ENCODE data around the gene SUN1.
"Not testable (repeated sequence)": the region's sequence is repeated elsewhere in the genome, so short reads cannot be mapped to it uniquely, and the experiment has no call there.

The SUN1 gene

DNA sequence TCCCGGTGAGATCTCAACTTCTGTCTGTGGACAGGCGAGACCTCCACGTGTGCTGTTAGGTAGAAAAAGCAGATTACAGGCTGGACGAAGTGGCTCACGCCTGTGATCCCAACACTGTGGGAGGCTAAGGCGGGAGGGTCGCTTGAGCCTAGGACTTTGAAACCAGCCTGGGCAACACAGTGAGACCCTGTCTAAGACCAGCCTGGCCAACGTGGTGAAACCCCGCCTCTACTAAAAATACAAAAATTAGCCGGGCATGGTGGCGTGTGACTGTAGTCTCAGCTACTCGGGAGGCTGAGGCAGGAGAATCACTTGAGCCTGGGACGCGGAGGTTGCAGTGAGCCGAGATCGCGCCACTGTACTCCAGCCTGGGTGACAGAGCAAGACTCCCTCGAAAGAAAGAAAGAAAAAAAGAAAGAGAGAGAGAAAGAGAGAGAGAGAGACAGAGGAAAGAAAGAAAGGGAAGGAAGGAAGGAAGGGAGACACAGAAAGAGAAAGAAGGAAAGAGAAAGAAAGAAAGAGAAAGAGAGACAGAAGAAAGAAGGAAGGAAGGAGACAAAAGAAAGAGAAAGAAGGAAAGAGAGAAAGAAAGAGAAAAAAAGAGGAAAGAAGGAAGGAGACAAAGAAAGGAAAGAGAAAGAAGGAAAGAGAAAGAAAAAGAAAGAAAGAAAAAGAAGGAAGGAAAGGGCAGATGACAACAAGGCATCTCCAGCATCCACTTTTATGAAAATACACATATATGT lies 29.6 kb upstream of the SUN1 start:
- no peak for DNase-seq (ENCODE audit: insufficient read length, low spot score)
- FAIRE-seq, result no peak
- TF ChIP-seq SPI1 (IDR thresholded peaks at IDR 0.05; ENCODE audit: low read depth, low read length), result no peak
- TF ChIP-seq POU2F2 (IDR thresholded peaks at IDR 0.05; ENCODE audit: low read depth, low read length), result no peak
- TF ChIP-seq TAF1 (IDR thresholded peaks at IDR 0.05; ENCODE audit: low read depth, low read length), result no peak
- no peak for TF ChIP-seq POLR2A (IDR thresholded peaks at IDR 0.05; ENCODE audit: low read depth, low read length)
- TF ChIP-seq POLR2AphosphoS5 (IDR thresholded peaks at IDR 0.05; ENCODE audit: low read depth, low read length), result no peak
- TF ChIP-seq PAX5 (IDR thresholded peaks at IDR 0.05; ENCODE audit: insufficient read depth, low read length, severe bottlenecking), result no peak

DNA sequence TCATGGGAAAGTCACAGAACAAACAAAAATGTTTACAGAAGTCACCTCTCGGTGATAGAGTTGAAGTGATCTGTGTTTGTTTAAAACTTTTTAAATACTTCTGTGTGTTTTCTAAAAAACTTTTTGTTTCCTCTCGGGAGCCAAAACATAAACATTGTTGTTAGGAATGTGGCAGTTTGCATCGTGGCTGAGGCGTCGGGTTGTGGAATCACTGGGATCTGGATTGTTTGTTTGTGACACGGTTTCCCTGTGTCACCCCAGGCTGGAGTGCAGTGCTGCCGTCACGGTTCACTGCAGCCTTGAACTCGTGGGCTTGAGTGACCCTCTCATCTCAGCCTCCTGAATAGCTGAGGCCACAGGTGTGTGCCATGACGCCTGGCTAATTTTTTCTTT lies 29.0 kb upstream of the SUN1 start:
- FAIRE-seq (no peak), DNase-seq (ENCODE audit: insufficient read length, low spot score) (no peak)
- TF ChIP-seq PAX5 (IDR thresholded peaks at IDR 0.05; ENCODE audit: insufficient read depth, low read length, severe bottlenecking) (peak; percentile 23), POLR2A (IDR thresholded peaks at IDR 0.05; ENCODE audit: low read depth, low read length) (no peak), POU2F2 (IDR thresholded peaks at IDR 0.05; ENCODE audit: low read depth, low read length) (no peak), SPI1 (IDR thresholded peaks at IDR 0.05; ENCODE audit: low read depth, low read length) (no peak), TAF1 (IDR thresholded peaks at IDR 0.05; ENCODE audit: low read depth, low read length) (no peak), POLR2AphosphoS5 (IDR thresholded peaks at IDR 0.05; ENCODE audit: low read depth, low read length) (no peak)

DNA sequence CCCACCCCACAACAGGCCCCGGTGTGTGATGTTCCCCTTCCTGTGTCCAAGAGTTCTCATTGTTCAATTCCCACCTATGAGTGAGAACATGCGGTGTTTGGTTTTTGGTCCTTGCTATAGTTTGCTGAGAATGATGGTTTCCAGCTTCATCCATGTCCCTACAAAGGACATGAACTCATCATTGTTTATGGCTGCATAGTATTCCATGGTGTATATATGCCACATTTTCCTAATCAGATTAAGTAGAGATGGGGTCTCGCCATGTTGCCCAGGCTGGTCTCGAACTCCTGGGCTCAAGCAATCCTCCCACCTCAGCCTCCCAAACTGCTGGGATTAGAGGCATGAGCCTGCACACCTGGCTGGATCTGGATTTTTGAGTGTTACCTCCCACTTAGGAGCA lies 28.5 kb upstream of the SUN1 start:
- not testable (repeated sequence) for FAIRE-seq; DNase-seq (ENCODE audit: insufficient read length, low spot score)

DNA sequence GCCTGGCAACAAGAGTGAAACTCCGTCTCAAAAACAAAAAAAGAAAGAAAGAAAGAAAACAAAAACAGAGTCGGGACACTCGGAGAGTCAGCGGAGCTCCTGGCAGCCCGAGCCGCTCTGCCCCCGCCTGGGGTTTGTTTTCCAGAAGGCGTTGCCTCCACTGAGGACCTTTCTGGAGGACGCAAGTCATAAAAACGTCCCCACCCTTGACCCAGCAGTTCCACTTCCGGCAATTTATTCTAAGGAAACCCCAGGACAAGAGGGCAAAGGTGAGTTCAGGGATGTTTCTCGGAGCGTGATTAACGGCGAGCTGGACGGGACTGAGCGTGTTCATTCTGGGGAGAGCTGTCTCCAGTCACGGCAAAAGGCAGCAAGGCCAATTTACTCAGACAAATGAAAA lies 27.0 kb upstream of the SUN1 start:
- FAIRE-seq (no peak), DNase-seq (ENCODE audit: insufficient read length, low spot score) (no peak)
- no peak for TF ChIP-seq TAF1 (IDR thresholded peaks at IDR 0.05; ENCODE audit: low read depth, low read length)
- no peak for TF ChIP-seq POLR2A (IDR thresholded peaks at IDR 0.05; ENCODE audit: low read depth, low read length)
- no peak for TF ChIP-seq POLR2AphosphoS5 (IDR thresholded peaks at IDR 0.05; ENCODE audit: low read depth, low read length)
- TF ChIP-seq POU2F2 (IDR thresholded peaks at IDR 0.05; ENCODE audit: low read depth, low read length), result no peak
- TF ChIP-seq PAX5 (IDR thresholded peaks at IDR 0.05; ENCODE audit: insufficient read depth, low read length, severe bottlenecking), result no peak
- no peak for TF ChIP-seq SPI1 (IDR thresholded peaks at IDR 0.05; ENCODE audit: low read depth, low read length)

DNA sequence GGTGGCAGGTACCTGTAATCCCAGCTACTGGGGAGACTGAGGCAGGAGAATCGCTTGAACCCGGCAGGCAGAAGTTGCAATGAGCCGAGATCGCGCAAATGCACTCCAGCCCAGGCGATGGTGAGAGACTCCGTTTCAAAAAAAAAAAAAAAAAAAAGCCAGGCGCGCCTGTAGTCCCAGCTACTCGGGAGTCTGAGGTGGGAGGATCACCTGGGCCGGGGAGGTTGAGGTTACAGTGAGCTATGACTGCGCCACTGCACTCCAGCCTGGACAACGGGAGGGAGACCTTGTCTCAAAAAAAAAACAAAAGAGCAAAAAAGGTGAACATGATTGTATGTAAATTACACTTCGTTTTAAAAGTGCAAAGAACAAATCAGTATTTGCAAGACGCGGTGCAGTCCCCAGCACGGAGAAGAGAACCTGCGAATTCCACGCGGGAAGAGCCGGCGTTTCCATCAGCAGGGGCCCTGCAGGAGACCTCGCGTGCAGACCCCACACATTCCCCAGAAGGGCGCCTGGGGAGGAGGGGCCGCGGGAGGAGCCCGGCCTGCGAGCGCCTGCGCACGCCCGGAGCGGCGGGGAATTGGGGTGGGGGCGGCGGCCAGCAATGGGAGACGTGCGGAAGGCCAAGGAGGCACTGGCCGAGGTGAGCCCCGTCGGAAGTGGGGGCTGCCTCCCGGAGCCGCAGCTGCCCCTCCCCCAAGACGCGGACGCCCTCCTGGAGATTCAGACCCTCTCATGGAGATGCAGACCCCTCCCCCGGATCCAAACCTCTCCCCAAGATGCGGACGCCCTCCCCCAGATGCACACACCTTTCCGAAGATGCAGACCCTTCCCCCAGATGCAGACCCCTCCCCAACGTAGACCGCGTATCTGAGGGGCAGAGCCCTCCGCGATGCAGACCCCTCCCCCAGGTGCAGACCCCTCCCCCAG lies 16.7 kb upstream of the SUN1 start:
- TF ChIP-seq PAX5 (IDR thresholded peaks at IDR 0.05; ENCODE audit: insufficient read depth, low read length, severe bottlenecking), result no peak
- no peak for TF ChIP-seq POLR2A (IDR thresholded peaks at IDR 0.05; ENCODE audit: low read depth, low read length)
- no peak for TF ChIP-seq POU2F2 (IDR thresholded peaks at IDR 0.05; ENCODE audit: low read depth, low read length)
- no peak for TF ChIP-seq POLR2AphosphoS5 (IDR thresholded peaks at IDR 0.05; ENCODE audit: low read depth, low read length)
- no peak for TF ChIP-seq TAF1 (IDR thresholded peaks at IDR 0.05; ENCODE audit: low read depth, low read length)
- no peak for TF ChIP-seq SPI1 (IDR thresholded peaks at IDR 0.05; ENCODE audit: low read depth, low read length)
- FAIRE-seq (no peak), DNase-seq (ENCODE audit: insufficient read length, low spot score) (peak; percentile 36)

DNA sequence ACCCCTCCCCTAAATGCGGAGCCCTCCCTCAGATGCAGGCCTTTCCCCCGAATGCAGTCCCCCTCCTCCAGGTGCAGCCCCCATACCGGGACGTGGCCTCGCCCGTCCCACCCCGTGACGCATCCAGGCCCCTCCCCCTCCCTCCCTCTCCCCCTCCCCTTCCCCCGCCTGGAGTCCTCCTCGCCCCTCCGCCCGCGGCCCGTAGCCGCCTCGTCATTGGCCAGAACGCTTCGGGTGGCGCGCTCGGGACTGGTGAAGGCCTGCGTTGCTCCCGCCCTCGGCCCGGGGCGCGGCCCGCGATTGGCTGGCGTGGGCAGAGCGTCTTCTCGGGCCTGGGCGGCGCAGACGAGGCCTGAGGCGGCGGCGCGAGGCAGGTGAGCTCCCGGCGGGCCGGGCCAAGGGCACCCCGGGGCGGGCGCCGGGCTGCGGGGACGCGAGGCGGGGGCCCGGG lies 16.0 kb upstream of the SUN1 start:
- FAIRE-seq (peak; percentile 96), DNase-seq (ENCODE audit: insufficient read length, low spot score) (peak; percentile 99)
- no peak for TF ChIP-seq SPI1 (IDR thresholded peaks at IDR 0.05; ENCODE audit: low read depth, low read length)
- TF ChIP-seq PAX5 (IDR thresholded peaks at IDR 0.05; ENCODE audit: insufficient read depth, low read length, severe bottlenecking), result no peak
- no peak for TF ChIP-seq POU2F2 (IDR thresholded peaks at IDR 0.05; ENCODE audit: low read depth, low read length)
- 0 out of 2 replicates have a peak, but pooled peaks have one; percentile 46 for TF ChIP-seq POLR2AphosphoS5 (IDR thresholded peaks at IDR 0.05; ENCODE audit: low read depth, low read length)

DNA sequence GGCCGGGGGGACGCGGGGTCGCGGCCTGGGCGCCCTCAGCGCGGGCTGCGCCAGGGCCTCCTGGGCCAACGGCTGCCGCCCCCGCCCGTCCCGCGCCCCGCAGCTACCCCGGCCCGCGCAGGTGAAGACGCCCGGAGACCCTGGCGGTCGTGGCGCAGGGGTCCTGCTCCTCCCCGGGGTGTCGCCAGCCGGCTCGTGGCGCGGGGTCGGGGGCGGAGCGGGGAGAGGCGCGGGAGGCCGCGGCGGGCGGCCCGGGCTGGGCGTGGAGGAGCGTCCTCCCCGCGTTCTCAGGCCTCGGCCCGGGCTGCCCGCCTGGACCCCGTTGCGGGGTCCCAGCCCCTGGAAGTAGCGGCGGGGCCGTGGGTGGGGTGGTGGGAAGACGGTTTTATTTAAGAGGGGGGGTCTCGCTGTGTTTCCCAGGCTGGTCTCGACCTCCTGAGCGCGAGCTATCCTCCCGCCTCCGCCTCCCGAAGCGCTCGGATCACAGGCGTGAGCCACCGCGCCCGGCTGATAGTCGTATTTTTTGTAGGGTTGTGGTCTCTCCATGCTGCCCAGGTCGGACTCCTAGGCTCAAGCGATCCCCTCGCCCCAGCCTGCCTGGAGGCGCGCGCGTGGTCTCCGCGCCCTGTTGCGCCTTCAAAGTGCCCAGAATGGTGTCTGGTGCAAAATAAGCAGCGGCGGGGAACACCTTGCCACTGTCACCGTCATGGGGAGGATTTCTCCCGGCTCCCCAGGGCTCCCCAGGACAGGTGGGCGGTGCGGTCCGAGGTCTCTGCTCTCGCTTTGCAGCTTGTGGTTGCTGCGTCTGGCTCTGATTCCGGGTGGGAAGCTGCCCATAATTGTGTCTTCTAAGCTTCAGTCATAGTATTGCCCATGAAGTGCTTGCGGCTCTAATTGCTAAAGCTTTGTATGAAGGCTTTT lies 15.3 kb upstream of the SUN1 start:
- TF ChIP-seq SPI1 (IDR thresholded peaks at IDR 0.05; ENCODE audit: low read depth, low read length) (no peak), POLR2A (IDR thresholded peaks at IDR 0.05; ENCODE audit: low read depth, low read length) (no peak), POU2F2 (IDR thresholded peaks at IDR 0.05; ENCODE audit: low read depth, low read length) (no peak), POLR2AphosphoS5 (IDR thresholded peaks at IDR 0.05; ENCODE audit: low read depth, low read length) (no peak), TAF1 (IDR thresholded peaks at IDR 0.05; ENCODE audit: low read depth, low read length) (no peak), PAX5 (IDR thresholded peaks at IDR 0.05; ENCODE audit: insufficient read depth, low read length, severe bottlenecking) (no peak)
- FAIRE-seq (peak; percentile 43), DNase-seq (ENCODE audit: insufficient read length, low spot score) (no peak)

DNA sequence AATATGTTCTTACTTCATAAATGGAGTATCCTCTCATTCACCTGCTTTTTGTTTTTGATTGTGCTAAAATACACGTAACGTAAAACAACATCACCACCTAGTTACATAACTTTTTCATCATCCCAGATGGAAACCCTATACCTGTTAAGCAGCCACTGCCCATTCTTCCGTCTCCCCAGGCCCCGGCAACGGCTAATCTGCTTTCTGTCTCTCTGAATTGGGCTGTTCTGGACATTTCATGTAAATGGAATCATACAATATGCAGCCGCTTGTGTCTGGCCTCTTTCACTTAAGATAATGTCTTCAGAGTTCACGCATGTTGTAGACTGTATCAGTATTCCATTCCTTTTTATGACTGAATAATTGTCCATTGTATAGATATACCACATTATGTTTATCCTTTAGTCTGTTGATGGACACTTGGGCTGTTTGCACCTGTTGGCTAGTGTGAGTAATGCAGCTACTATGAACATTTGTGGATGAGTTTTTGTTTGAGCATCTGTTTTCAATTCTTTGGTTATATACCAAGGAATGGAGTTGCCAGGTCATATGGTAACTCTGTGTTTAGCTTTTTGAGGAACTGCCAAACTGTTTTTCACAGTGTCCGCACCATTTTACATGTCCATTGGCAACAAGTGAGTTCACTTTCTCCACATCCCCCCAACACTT lies 14.1 kb upstream of the SUN1 start:
- DNase-seq (ENCODE audit: insufficient read length, low spot score), result no peak
- TF ChIP-seq SPI1 (IDR thresholded peaks at IDR 0.05; ENCODE audit: low read depth, low read length) (peak; percentile 64), POU2F2 (IDR thresholded peaks at IDR 0.05; ENCODE audit: low read depth, low read length) (no peak), POLR2AphosphoS5 (IDR thresholded peaks at IDR 0.05; ENCODE audit: low read depth, low read length) (no peak)
- FAIRE-seq, result peak; percentile 50
